NCI-H345 (cell line): ENCODE data around the gene POM121.
"Not testable (repeated sequence)": the region's sequence is repeated elsewhere in the genome, so short reads cannot be mapped to it uniquely, and the experiment has no call there.

ENCODE experiments used
- DNase-seq: peaks from one replicate; lab custom pipeline; 2025; lab: John Stamatoyannopoulos, UW

Gene POM121

DNA sequence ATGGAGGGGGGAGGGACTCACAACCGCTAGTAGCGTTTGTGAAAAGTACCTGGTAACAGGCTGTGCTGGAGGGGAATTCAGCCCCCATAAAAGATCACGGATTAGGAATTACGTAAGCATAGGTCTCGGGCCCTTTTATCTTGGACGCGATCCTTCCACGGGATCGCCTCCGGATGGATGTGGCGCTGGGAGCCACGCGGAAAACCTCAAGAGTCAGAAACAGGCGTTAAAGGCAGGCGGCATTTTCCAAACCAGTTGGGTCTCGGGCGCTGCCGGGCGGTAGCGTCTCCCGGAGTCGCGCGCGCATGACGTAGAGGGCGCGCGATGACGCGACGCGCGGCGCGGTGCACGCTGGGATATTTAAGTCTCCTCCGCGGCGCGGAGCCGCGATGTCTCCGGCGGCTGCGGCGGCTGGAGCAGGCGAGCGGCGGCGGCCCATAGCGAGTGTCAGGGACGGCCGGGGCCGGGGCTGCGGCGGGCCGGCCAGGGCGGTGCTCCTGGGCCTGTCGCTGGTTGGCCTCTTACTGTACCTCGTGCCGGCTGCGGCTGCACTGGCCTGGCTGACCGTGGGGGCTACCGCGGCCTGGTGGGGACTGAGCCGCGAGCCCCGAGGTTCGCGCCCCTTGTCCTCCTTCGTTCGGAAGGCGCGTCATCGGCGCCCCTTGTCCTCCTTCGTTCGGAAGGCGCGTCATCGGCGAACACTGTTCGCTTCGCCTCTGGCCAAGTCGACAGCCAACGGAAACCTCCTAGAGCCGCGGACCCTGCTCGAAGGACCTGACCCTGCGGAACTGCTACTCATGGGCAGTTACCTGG lies at the start of gene POM121:
Gene POM121 (plus strand): TSS at position 363 of the 813 bp plus-strand sequence. CDS start 27 bp downstream, at position 390.
- peak; percentile 87 for DNase-seq

GRCh38 chr7:72879079-72879736 lies 45.7 kb upstream of the POM121 start:
- peak; percentile 77 for DNase-seq

DNA sequence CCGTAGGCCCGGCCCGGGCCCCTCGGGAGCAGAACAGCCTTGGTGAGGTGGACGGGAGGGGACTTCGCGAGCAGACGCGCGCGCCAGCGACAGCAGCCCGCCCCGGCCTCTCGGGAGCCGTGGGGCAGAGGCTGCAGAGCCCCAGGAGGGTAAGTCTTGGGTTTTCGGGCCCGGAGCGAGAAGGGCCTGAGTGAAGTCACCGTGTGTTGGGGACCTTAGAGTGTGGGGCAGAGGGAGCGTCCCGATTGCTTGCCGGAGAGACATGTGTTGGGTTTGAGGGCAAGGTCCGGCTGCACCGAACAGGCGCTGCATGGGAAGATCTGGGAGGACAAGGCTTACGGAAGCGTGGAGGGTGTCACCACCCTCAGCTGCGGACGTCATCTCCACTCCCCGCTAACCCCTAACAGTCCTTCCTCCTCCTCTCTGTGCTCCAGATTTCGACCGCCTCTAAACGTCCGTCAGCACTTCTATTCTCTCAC lies 45.1 kb upstream of the POM121 start:
- DNase-seq, result not testable (repeated sequence)

DNA sequence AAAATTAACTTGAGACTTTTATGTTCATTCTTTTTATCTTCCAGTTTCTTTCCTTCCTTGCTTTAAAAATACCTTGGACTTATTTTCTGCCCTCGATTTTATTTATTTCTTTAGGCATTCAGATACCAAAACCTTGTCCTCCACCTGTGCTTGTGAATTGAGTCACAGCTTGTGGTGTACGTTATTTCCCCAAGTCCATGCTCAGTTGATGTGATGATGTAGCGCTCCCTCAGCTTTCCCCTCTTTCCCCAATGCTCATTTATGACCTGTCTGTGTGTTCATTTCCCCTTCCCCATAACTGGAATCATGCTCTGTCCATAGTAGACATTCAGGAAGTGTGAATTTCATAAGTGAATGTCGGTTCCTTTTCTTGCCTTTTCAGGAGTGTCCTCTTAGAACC lies 33.1 kb upstream of the POM121 start:
- not testable (repeated sequence) for DNase-seq

DNA sequence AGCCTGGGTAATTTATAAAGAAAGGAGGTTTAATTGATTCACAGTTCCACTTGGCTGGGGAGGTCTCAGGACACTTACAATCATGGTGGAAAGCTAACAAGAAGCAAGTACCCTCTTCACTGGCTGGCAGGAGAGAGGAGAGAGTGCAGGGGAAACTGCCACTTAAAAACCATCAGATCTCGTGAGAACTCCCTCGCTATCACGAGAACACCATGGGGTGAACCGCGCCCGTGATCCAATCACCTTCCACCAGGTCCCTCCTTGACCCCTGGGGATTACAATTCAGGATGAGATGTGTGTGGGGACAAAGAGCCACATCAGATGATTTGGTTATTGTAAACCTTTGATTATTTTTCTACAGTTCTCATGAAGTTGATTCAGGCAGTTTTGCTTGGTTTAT lies 20.2 kb upstream of the POM121 start:
- DNase-seq, result not testable (repeated sequence)

DNA sequence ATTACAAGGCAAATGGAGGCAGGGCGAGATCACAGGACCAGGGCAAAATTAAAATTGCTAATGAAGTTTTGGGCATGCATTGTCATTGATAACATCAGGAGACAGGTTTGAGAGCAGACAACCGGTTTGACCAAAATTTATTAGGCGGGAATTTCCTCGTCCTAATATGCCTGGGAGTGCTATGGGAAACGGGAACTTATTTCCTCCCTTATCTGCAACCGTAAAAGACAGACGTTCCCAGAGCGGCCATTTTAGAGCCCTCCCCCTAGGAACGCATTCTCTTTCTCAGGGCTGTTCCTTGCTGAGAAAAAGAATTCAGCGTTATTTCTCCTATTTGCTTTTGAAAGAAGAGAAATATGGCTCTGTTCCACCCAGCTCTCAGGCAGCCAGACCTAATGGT lies 16.5 kb upstream of the POM121 start:
- not testable (repeated sequence) for DNase-seq

- DNase-seq, result not testable (repeated sequence)
These were observed 13.5 kb upstream of the POM121 start for GRCh38 chr7:72911395-72911794.

DNA sequence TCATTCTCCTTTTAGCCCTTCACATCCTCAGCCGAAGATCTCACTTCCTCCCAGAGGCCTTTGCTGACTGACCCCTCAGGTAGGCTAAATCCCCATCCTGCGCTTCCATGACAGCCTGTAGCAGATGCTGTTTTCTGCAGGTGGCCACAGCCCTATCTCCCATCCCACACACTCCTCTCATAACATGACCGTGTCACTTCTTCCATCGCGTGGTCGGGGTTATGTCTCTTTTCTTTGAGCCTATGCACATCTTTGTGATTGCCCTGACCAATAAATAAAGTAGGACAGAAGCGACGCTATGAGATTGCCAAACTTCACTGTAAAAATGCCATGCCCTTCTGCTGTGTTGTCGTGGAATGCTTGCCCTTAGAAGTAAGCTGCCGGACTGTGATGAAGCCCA lies 11.1 kb upstream of the POM121 start:
- DNase-seq, result not testable (repeated sequence)

DNA sequence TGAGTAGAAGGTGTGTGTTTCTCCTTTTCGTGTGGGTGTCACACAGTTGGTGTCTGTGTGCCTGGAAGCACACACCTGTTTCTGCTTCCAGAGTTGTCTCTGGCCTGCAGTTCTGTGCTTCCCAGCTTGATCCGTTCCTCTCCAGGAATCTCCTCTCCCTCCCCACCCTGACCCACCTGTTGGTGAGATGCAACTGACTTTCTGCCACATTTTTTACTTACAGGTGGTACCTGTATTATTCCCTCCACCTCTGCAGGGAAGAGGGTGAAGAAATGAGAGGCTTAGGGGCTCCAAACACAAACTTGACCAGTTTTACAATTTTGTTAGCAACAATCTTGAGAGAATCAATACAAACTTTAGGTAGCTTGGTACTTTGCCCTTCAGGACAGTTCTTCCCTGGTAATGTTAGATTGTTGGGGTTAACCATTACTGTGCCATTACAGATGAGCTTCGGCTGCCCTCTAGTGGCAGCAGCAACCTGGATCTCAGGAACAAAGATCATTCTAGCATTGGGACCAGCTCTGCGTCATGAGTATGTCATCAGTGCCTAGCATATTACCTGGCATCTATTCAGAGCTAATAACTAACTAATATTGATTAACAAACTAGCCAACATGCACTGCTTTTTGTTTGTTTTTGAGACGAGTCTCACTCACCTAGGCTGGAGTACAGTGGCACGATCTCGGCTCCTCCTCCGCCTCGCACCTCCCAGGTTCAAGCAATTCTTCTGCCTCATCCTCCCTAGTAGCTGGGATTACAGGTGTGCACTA lies 10.0 kb upstream of the POM121 start:
- peak; percentile 35 for DNase-seq

GRCh38 chr7:72919256-72919775 lies 5.6 kb upstream of the POM121 start:
- no peak for DNase-seq

DNA sequence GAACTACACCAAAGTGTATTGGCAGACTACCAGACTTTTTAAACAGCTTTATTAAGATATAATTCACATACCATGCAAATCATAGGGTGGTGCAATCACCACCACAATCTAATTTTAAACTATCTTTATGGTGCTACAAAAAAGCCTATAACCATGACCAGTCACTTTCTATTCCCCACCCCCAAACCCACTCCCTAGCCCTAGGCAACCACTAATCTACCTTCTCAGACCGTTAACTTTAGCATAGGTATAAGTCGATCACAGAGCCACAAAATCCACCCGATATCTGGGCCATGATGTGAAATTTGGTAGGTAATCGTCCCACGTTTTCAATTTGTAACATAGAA lies 536 bp upstream of the POM121 start:
- no peak for DNase-seq

DNA sequence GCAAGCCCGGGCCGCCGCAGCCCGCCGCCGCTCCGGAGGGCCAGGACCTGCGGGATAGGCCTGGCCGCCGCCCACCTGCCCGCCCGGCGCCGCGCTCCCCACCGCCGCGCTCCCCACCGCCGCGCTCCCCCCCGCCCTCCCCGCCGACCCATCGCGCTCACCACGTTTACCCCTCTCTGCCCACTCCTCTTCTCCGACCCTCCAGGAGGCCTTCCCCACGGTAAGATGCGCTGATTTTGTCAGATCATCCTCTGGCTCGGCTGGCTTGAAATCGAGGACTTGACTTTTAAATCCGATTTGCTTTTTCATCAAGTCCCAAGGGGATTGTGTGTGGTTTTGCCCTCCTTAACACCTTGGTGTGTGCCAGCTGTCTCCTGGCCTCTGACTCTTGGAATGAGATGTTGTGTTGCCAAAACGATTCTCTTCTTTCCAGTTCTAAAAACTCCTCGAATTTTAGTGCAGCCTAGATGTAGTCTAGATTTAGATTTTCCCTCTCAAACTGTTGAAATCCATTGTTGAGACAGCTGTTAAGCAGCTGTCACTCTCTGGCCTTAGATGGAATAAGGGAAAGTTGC lies 738 bp downstream of the POM121 start:
- DNase-seq, result no peak

DNA sequence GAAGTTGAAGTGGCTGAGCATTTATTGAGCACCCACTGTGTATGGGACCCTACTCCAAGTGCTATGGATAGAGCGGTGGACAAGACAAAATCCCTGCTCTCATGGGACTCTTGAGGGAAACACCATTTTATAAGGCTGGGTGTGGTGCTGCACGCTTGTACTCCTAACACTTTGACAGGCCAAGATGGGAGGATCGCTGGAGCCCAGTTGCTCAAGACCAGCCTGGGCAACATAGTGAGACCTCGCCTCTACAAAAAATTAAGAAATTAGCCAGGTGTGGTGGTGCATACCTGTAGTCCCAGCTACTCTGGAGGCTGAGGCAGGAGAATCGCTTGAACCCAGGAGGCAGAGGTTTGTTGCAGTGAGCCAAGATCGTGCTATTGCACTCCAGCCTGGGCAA lies 2.9 kb downstream of the POM121 start:
- not testable (repeated sequence) for DNase-seq

- DNase-seq, result not testable (repeated sequence)
These were observed 3.3 kb downstream of the POM121 start for GRCh38 chr7:72928216-72928615.

DNA sequence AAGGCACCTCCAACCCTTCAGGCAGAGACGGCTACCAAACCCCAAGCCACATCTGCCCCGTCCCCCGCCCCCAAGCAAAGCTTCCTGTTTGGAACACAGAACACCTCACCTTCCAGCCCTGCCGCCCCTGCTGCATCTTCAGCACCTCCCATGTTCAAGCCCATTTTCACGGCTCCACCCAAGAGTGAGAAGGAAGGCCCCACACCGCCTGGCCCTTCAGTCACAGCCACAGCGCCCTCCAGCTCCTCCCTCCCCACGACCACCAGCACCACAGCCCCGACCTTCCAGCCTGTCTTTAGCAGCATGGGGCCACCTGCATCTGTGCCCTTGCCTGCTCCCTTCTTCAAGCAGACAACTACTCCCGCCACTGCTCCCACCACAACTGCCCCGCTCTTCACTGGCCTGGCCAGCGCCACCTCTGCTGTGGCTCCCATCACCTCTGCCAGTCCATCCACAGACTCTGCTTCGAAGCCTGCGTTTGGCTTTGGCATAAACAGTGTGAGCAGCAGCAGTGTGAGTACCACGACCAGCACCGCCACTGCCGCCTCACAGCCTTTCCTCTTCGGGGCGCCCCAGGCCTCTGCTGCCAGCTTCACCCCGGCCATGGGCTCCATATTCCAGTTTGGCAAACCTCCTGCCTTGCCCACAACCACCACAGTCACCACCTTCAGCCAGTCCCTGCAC lies 17.3 kb downstream of the POM121 start:
- not testable (repeated sequence) for DNase-seq

GRCh38 chr7:72942956-72943355 lies 18.1 kb downstream of the POM121 start:
- not testable (repeated sequence) for DNase-seq

DNA sequence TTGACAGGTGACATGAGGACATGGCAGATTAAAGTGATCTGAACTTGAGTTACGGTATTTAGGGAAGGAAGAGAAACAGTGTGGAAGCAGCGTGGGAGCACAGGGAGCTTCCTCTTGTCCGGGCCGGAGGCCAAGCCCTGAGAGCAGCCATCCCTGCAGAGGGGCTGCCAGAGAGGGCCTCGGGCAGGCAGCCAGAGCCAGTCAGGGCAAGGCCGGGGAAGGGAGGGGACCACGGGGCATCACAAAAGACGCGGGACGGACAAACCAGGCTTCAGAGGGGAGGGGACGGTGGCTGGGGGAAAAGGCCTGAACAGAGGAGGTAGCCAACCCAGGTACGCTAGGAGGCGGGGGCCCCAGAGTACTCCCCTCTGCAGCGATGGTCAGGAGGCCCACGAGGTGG lies 20.0 kb downstream of the POM121 start:
- DNase-seq, result not testable (repeated sequence)

- not testable (repeated sequence) for DNase-seq
These were observed 20.7 kb downstream of the POM121 start for GRCh38 chr7:72945597-72945996.

DNA sequence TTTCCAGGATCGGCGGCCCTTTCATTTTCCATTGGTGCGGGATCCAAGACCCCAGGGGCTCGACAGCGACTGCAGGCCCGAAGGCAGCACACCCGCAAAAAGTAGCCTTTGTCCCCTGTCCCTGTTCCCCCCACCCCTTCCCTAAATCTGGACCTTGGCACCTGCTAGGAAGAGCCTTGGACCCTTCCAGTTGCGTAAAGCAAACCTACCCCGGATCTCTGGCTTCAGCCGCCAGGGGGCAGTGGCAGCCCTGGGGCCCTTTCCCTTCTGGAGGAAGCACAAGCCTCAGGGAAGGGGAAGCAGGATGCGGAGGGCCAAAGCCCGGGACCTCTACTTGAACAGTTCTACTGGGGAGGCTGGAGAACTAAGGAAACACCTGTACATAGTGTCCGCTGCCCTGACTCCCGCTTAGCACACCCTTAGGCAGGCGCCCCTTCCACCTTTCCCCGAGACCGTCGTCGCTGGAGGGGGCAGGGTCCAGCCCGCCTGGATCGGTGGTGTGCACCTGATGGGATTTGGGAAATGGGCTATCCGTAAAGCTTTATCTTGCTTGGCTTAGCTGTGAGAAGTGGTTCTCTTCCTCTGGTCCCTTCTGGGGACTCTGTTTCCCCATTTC lies 21.3 kb downstream of the POM121 start:
- not testable (repeated sequence) for DNase-seq

GRCh38 chr7:72948714-72949113 lies 23.8 kb downstream of the POM121 start:
- not testable (repeated sequence) for DNase-seq

GRCh38 chr7:72949276-72949675 lies 24.4 kb downstream of the POM121 start:
- DNase-seq, result not testable (repeated sequence)
